Fibroblast of pulmonary artery (primary cell): ENCODE data around the gene PCSK9.

Experiments used
- DNase-seq: peaks from one replicate; pipeline ENCODE4 v3.0.0-alpha.2; 2010; ENCODE audit warnings: low read depth
- H3K4me3 ChIP-seq: replicated peaks from 2 replicates; pipeline ENCODE4 v1.5.1; 2011; ENCODE audit warnings: low read depth, mild to moderate bottlenecking, control low read depth, low read length, moderate library complexity
- CTCF ChIP-seq: IDR thresholded peaks from 2 replicates; pipeline ENCODE4 v1.5.1; 2011; ENCODE audit warnings: mild to moderate bottlenecking, control low read depth, low read length, inconsistent platforms; ENCODE audit errors: missing control alignments

PCSK9 gene

GRCh38 chr1:55057270-55057955 is 18.1 kb downstream of the PCSK9 start:
- no peak overlapping the region for H3K4me3 ChIP-seq
- TF ChIP-seq CTCF, result no peak
- no peak for DNase-seq

GRCh38 chr1:55057956-55058298 is 18.6 kb downstream of the PCSK9 start:
- no peak overlapping the region for H3K4me3 ChIP-seq
- no peak for DNase-seq
- no peak for TF ChIP-seq CTCF

DNA sequence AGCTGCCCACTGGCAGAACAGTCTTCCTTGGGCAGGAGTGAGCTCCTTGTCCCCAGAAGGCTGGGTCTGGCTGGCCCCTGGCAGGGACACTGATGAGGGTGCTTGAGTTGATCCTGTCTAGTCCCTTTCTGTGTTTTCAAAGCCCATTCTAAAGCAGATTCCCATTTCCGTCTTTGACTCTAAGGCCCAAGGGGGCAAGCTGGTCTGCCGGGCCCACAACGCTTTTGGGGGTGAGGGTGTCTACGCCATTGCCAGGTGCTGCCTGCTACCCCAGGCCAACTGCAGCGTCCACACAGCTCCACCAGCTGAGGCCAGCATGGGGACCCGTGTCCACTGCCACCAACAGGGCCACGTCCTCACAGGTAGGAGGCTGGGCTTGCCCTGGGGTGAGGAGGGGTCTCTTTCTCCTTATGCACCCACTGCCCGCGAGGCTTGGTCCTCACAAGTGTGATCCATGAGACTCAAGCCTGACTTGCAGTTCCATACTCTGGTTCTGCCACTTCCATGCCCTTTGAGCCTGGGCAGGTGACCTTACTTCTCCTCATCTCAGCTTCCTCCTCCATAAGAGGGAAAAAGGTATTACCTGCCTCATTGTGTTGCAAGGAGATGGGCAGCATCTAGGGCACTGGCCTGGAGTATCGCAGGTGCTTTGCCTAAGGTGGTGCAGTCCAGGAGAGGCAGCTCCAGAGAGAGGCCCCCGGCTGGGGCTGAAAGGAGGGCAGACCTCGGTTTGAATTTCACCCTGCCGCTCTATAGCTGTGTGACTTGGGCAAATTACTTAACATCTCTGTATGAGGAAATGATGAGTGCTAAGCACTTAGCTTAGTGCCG is 20.2 kb downstream of the PCSK9 start:
- no peak for DNase-seq
- no peak overlapping the region for H3K4me3 ChIP-seq
- TF ChIP-seq CTCF, result no peak

- TF ChIP-seq CTCF, result no peak
- DNase-seq, result no peak
Measured at GRCh38 chr1:55060133-55060999, 21.0 kb downstream of the PCSK9 start.

DNA sequence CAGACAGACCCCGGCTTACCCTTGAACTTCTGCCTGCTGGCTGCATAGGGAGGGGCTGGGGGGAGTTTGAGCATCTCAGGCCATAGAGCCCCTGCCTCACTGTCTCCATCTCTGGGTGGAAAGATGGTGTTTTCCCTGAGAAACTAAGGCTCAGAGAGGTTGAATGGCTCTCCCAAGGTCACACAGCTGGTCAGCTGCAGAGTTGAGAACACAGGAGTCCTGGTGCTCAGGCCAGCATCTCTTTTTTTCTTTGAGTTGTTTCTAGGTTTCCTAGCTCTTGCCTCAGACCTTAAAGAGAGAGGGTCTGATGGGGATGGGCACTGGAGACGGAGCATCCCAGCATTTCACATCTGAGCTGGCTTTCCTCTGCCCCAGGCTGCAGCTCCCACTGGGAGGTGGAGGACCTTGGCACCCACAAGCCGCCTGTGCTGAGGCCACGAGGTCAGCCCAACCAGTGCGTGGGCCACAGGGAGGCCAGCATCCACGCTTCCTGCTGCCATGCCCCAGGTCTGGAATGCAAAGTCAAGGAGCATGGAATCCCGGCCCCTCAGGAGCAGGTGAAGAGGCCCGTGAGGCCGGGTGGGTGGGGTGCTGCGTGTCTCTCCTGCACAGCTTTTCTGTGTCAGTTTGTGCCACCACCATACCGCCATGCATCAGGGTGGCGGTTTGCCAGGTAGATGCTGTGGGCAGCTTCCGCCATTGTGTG is 21.8 kb downstream of the PCSK9 start:
- no peak for DNase-seq
- TF ChIP-seq CTCF, result no peak
- H3K4me3 ChIP-seq, result no peak overlapping the region

More at GRCh38 chr1:55060133-55060999, 21.0 kb downstream of the PCSK9 start:
- H3K4me3 ChIP-seq, result no peak overlapping the region

GRCh38 chr1:55061706-55062321 is 22.5 kb downstream of the PCSK9 start:
- TF ChIP-seq CTCF, result no peak
- no peak for DNase-seq
- H3K4me3 ChIP-seq, result no peak overlapping the region
